ENCODE results near the gene MICU1. TPM values are rescaled to one million over a fixed set of nuclear protein-coding genes. Genes with fewer than 3 reads are reported as not detected.

Gene MICU1
- total and polyA plus RNA-seq, 10 of the 15 experiments (the other 5 are each of a cell fraction or from before 2014, with no cell fraction given): 18.2 to 36.4 (median 22.2) TPM

DNA sequence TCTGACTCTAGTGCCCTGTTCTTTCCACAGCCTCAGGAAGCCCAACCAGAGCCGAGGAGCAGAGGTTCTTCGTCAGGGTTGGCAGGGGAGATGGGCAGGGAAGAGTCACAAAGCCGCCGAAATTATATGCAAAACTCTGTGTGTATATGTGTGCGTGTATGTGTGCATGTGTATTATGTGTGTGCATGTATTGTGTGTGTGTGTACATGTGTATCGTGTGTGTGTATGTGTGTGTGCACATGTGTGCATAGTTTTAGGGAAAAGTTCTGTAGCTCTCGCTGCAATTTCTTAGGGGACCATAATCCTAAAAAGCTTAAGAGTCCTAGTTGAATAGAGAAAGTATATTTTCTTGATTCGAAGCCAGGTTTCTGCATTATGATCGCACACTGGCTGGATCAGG, 288.2 kb downstream of the MICU1 start (continued):
- TF ChIP-seq, protein P1, sequence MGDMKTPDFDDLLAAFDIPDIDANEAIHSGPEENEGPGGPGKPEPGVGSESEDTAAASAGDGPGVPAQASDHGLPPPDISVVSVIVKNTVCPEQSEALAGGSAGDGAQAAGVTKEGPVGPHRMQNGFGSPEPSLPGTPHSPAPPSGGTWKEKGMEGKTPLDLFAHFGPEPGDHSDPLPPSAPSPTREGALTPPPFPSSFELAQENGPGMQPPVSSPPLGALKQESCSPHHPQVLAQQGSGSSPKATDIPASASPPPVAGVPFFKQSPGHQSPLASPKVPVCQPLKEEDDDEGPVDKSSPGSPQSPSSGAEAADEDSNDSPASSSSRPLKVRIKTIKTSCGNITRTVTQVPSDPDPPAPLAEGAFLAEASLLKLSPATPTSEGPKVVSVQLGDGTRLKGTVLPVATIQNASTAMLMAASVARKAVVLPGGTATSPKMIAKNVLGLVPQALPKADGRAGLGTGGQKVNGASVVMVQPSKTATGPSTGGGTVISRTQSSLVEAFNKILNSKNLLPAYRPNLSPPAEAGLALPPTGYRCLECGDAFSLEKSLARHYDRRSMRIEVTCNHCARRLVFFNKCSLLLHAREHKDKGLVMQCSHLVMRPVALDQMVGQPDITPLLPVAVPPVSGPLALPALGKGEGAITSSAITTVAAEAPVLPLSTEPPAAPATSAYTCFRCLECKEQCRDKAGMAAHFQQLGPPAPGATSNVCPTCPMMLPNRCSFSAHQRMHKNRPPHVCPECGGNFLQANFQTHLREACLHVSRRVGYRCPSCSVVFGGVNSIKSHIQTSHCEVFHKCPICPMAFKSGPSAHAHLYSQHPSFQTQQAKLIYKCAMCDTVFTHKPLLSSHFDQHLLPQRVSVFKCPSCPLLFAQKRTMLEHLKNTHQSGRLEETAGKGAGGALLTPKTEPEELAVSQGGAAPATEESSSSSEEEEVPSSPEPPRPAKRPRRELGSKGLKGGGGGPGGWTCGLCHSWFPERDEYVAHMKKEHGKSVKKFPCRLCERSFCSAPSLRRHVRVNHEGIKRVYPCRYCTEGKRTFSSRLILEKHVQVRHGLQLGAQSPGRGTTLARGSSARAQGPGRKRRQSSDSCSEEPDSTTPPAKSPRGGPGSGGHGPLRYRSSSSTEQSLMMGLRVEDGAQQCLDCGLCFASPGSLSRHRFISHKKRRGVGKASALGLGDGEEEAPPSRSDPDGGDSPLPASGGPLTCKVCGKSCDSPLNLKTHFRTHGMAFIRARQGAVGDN (IDR thresholded peaks at IDR 0.05): no peak
- TF ChIP-seq, protein P2, sequence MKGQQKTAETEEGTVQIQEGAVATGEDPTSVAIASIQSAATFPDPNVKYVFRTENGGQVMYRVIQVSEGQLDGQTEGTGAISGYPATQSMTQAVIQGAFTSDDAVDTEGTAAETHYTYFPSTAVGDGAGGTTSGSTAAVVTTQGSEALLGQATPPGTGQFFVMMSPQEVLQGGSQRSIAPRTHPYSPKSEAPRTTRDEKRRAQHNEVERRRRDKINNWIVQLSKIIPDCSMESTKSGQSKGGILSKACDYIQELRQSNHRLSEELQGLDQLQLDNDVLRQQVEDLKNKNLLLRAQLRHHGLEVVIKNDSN (IDR thresholded peaks at IDR 0.05; ENCODE audit: borderline replicate concordance, extremely low read length, insufficient read depth, low read depth, low read length): no peak
- TF ChIP-seq, protein P3, sequence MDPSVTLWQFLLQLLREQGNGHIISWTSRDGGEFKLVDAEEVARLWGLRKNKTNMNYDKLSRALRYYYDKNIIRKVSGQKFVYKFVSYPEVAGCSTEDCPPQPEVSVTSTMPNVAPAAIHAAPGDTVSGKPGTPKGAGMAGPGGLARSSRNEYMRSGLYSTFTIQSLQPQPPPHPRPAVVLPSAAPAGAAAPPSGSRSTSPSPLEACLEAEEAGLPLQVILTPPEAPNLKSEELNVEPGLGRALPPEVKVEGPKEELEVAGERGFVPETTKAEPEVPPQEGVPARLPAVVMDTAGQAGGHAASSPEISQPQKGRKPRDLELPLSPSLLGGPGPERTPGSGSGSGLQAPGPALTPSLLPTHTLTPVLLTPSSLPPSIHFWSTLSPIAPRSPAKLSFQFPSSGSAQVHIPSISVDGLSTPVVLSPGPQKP (IDR thresholded peaks at IDR 0.05; ENCODE audit: low read depth, low read length): no peak

Measured in GM12878 (cell line).